Measurements from ENCODE around the gene PBX2. TPM values are rescaled to one million over a fixed set of nuclear protein-coding genes. Genes with fewer than 3 reads are reported as not detected.
"Not testable (repeated sequence)": the region's sequence is repeated elsewhere in the genome, so short reads cannot be mapped to it uniquely, and the experiment has no call there.

The PBX2 gene
- total RNA-seq, 4 donors from 2014 or later = 43.6 to 95.9 (median 59.3) TPM

GRCh38 chr6:32148289-32149091, 41.5 kb downstream of the PBX2 start:
- Histone ChIP-seq H3K27ac (replicated peaks in 1 of 4) (no peak overlapping the region), H3K36me3 (peaks cover 0 to 17% (median 6%) of the 10 kb centered on the region in 4 donors), H3K9me3 (no peaks in the 10 kb centered on the region), H3K27me3 (no peaks in the 10 kb centered on the region), H3K4me3 (peak overlapping the region in 2 of 4 donors; percentile 15 to 35), H3K4me1 (peaks cover 24 to 41% (median 39%) of the 10 kb centered on the region in 4 donors)
- no peak for DNase-seq (ENCODE audit: extremely low spot score)
- intact Hi-C loops (cut with DNase I) = no loop called here
- no peak for TF ChIP-seq POLR2AphosphoS5 (IDR thresholded peaks at IDR 0.05)
- 61% methylated on average over 39 of the region's 39 CpGs for WGBS

GRCh38 chr6:32147401-32148132, 42.4 kb downstream of the PBX2 start:
- Histone ChIP-seq H3K36me3 (peaks cover 0 to 17% (median 6%) of the 10 kb centered on the region in 4 donors), H3K27me3 (no peaks in the 10 kb centered on the region), H3K4me1 (peaks cover 19 to 31% (median 29%) of the 10 kb centered on the region in 4 donors), H3K4me3 (no peak overlapping the region), H3K9me3 (no peaks in the 10 kb centered on the region), H3K27ac (replicated peaks in 1 of 4) (no peak overlapping the region)
- 92% methylated on average over 4 of the region's 4 CpGs for WGBS
- intact Hi-C loops (cut with DNase I) = no loop called here
- DNase-seq (ENCODE audit: extremely low spot score) = no peak
- TF ChIP-seq CTCF (IDR thresholded peaks at IDR 0.05) = no peak
- TF ChIP-seq EP300 (IDR thresholded peaks at IDR 0.05) = no peak
- no peak for TF ChIP-seq POLR2AphosphoS5 (IDR thresholded peaks at IDR 0.05)
- no peak for TF ChIP-seq POLR2A (IDR thresholded peaks at IDR 0.05; ENCODE audit: low read depth)

GRCh38 chr6:32146687-32147086, 43.3 kb downstream of the PBX2 start:
- no peaks in the 10 kb centered on the region for H3K9me3 ChIP-seq
- intact Hi-C loops (cut with DNase I) = no loop called here
- H3K36me3 ChIP-seq = peaks cover 0 to 17% (median 6%) of the 10 kb centered on the region in 4 donors
- H3K4me3 ChIP-seq = no peak overlapping the region
- no peaks in the 10 kb centered on the region for H3K27me3 ChIP-seq
- TF ChIP-seq POLR2AphosphoS5 (IDR thresholded peaks at IDR 0.05) = no peak
- no peak for TF ChIP-seq CTCF (IDR thresholded peaks at IDR 0.05)
- no peak for TF ChIP-seq POLR2A (IDR thresholded peaks at IDR 0.05; ENCODE audit: low read depth)
- no peak for TF ChIP-seq EP300 (IDR thresholded peaks at IDR 0.05)
- WGBS = 56% methylated on average over 4 of the region's 4 CpGs
- H3K27ac ChIP-seq (replicated peaks in 1 of 4) = no peak overlapping the region
- no peak for DNase-seq (ENCODE audit: extremely low spot score)
- H3K4me1 ChIP-seq = peaks cover 12 to 24% (median 21%) of the 10 kb centered on the region in 4 donors

- DNase-seq (ENCODE audit: extremely low spot score) = no peak
- H3K36me3 ChIP-seq = peaks cover 0 to 17% (median 6%) of the 10 kb centered on the region in 4 donors
- H3K27me3 ChIP-seq = no peaks in the 10 kb centered on the region
- WGBS = 93% methylated on average over 1 of the region's 1 CpG
- no peak overlapping the region for H3K4me3 ChIP-seq
- intact Hi-C loops (cut with DNase I) = no loop called here
- peaks cover 12 to 20% (median 17%) of the 10 kb centered on the region in 4 donors for H3K4me1 ChIP-seq
- no peak for TF ChIP-seq POLR2AphosphoS5 (IDR thresholded peaks at IDR 0.05)
- no peak for TF ChIP-seq CTCF (IDR thresholded peaks at IDR 0.05)
- TF ChIP-seq EP300 (IDR thresholded peaks at IDR 0.05) = no peak
- H3K9me3 ChIP-seq = no peaks in the 10 kb centered on the region
- no peak overlapping the region for H3K27ac ChIP-seq (replicated peaks in 1 of 4)
Observed at GRCh38 chr6:32146287-32146686, 43.7 kb downstream of the PBX2 start.

GRCh38 chr6:32144238-32144637, 45.8 kb downstream of the PBX2 start:
- H3K27ac ChIP-seq (replicated peaks in 1 of 4); intact Hi-C loops (cut with DNase I); H3K9me3 ChIP-seq; H3K4me1 ChIP-seq; DNase-seq (ENCODE audit: extremely low spot score); H3K27me3 ChIP-seq; H3K4me3 ChIP-seq: not testable (repeated sequence)
- 87% methylated on average over 7 of the region's 7 CpGs for WGBS
- peaks cover 0 to 13% (median 5%) of the 10 kb centered on the region in 4 donors for H3K36me3 ChIP-seq
